Measurements from ENCODE around the gene ATP10A. TPM values are rescaled to one million over a fixed set of nuclear protein-coding genes. Genes with fewer than 3 reads are reported as not detected.

ATP10A gene
- total and polyA plus RNA-seq, 9 of the 15 experiments (the other 6 are each of a cell fraction or from before 2014, with no cell fraction given), result 0.09 TPM; not detected in 8

GRCh38 chr15:25770618-25771337 is 92.3 kb downstream of the ATP10A start (continued):
- TF ChIP-seq, protein P1, sequence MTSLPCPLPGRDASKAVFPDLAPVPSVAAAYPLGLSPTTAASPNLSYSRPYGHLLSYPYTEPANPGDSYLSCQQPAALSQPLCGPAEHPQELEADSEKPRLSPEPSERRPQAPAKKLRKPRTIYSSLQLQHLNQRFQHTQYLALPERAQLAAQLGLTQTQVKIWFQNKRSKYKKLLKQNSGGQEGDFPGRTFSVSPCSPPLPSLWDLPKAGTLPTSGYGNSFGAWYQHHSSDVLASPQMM (CRISPR knock-in tag; IDR thresholded peaks at IDR 0.05), result no peak
- TF ChIP-seq ZNF12 (CRISPR knock-in tag; IDR thresholded peaks at IDR 0.05) (no peak), KAT8 (IDR thresholded peaks at IDR 0.05; ENCODE audit: low read depth) (no peak), SREBF1 (IDR thresholded peaks at IDR 0.05; ENCODE audit: borderline replicate concordance, low read depth, low read length) (no peak)

DNA sequence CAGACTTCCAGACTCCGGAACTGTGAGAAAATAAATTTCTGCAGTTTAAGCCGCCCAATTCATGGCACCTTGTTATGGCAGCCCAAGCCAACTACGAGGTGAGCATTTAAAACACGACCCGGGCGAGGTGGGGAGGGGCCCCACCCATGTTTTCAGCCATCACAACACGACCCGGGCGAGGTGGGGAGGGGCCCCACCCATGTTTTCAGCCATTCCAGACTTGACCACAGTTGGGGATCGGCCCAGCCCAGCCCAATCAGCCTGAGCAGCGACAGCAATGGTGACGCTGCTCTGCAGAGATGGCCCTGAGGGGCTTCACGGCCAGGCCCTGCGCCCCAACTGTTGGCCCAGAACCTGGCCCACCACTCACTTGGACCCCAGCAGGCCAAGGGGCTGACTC is 93.1 kb downstream of the ATP10A start:
- Histone ChIP-seq H3K4me3 (no peak overlapping the region), H3K79me2 (ENCODE audit: control insufficient read depth, insufficient read depth, low read length) (no peaks in the 10 kb centered on the region), H3K9me1 (ENCODE audit: control insufficient read depth, insufficient read depth, low read length) (no peaks in the 10 kb centered on the region), H3K36me3 (ENCODE audit: control insufficient read depth, insufficient read depth, low read length) (no peaks in the 10 kb centered on the region), H3K4me1 (replicated peaks in 1 of 2; ENCODE audit: control insufficient read depth in 2 of 2, insufficient read depth in 2 of 2, low read length in 2 of 2) (peaks cover 0 to 3% of the 10 kb centered on the region in 2 experiments; a peak in 1 of 5 replicates), H2AFZ (ENCODE audit: low read depth, low read length) (no peak overlapping the region), H4K20me1 (replicated peaks; ENCODE audit: control insufficient read depth, insufficient read depth, low read length) (no peaks in the 10 kb centered on the region), H3K9me3 (replicated peaks; ENCODE audit: control insufficient read depth, insufficient read depth, low read depth, low read length) (no peaks in the 10 kb centered on the region), H3K27ac (ENCODE audit: extremely low read depth, low read depth, low read length) (no peak overlapping the region), H3K27me3 (ENCODE audit: control insufficient read depth in 2 of 2, insufficient read depth in 2 of 2, low read length in 2 of 2) (peaks cover 5 to 36% of the 10 kb centered on the region in 2 experiments; a peak in 3 of 5 replicates), H3K4me2 (ENCODE audit: insufficient read depth, low read length) (no peak overlapping the region), H3K9ac (ENCODE audit: insufficient read depth in 1 of 2, low read depth in 2 of 2, low read length in 2 of 2) (no peak overlapping the region)
- BruUV-seq (replicated peaks), result no TSS peak
- WGBS (ENCODE audit: insufficient coverage, low coverage, missing lambda C conversion rate), result 0% methylated on average over 11 of the region's 14 CpGs
- CTCF ChIA-PET (ENCODE audit: low intra/inter-chr PET ratio), result no interaction called here
- in situ Hi-C loops (cut with MboI) (no loop called here), intact Hi-C loops (cut with micrococcal nuclease) (no loop called here)
- FAIRE-seq (no peak), ATAC-seq (no peak), DNase-seq (ENCODE audit: extremely low read depth in 1 of 4, low spot score in 3 of 4) (no peak)
- POLR2A ChIA-PET, result no interaction called here
- TF ChIP-seq CHAMP1 (IDR thresholded peaks at IDR 0.05), result no peak
- no peak for TF ChIP-seq POLR2A (conservative IDR thresholded peaks at IDR 0.05)
- TF ChIP-seq BRD9 (IDR thresholded peaks at IDR 0.05; ENCODE audit: low read depth, partially characterized antibody), result no peak
- no peak for TF ChIP-seq POLR2B (IDR thresholded peaks at IDR 0.05; ENCODE audit: low read depth, partially characterized antibody)
- TF ChIP-seq RFX1 (IDR thresholded peaks at IDR 0.05), result no peak
- TF ChIP-seq DEAF1 (CRISPR knock-in tag; IDR thresholded peaks at IDR 0.05), result no peak
- TF ChIP-seq ZNF589 (CRISPR knock-in tag; IDR thresholded peaks at IDR 0.05; ENCODE audit: low read depth), result no peak
- TF ChIP-seq ASH1L (IDR thresholded peaks at IDR 0.05; ENCODE audit: borderline replicate concordance, low read depth, partially characterized antibody), result no peak
- TF ChIP-seq ZNF174 (CRISPR knock-in tag; IDR thresholded peaks at IDR 0.05), result no peak
- TF ChIP-seq, protein P2, sequence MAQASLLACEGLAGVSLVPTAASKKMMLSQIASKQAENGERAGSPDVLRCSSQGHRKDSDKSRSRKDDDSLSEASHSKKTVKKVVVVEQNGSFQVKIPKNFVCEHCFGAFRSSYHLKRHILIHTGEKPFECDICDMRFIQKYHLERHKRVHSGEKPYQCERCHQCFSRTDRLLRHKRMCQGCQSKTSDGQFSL (CRISPR knock-in tag; IDR thresholded peaks at IDR 0.05), result no peak
- TF ChIP-seq, protein P2 (tag; IDR thresholded peaks at IDR 0.05), result no peak
- TF ChIP-seq PTTG1 (tag; IDR thresholded peaks at IDR 0.05; ENCODE audit: low read depth), result no peak
- TF ChIP-seq RAD51 (IDR thresholded peaks at IDR 0.05; ENCODE audit: borderline replicate concordance, low read depth), result no peak
